Ovary (tissue), 3 donors: Measurements from ENCODE around the gene SLC43A1.

Experiments
- EP300 ChIP-seq: sonication (generic); formaldehyde crosslinking; IDR thresholded peaks from one replicate; pipeline ENCODE4 v1.6.1; 2017; ENCODE audit warnings: antibody characterized with exemption
- POLR2A ChIP-seq: fragments of 450-650 bp; IDR thresholded peaks from one replicate; pipeline ENCODE4 v1.6.1; 2017; ENCODE audit warnings: antibody characterized with exemption, mild to moderate bottlenecking, moderate library complexity
- TF ChIP-seq, protein P1 (sequence below), 3 donors: fragments of 450-650 bp in 2 of 3; fragments of 200-600 bp in 1 of 3; IDR thresholded peaks; one replicate each; pipeline versions ENCODE4 v1.5.1 to v1.8.0; 2016 to 2022; ENCODE audit warnings: antibody characterized with exemption in 3 of 3, mild to moderate bottlenecking in 1 of 3
- donor health status: DM: no; HTN: no; CAD: no.

DNA sequence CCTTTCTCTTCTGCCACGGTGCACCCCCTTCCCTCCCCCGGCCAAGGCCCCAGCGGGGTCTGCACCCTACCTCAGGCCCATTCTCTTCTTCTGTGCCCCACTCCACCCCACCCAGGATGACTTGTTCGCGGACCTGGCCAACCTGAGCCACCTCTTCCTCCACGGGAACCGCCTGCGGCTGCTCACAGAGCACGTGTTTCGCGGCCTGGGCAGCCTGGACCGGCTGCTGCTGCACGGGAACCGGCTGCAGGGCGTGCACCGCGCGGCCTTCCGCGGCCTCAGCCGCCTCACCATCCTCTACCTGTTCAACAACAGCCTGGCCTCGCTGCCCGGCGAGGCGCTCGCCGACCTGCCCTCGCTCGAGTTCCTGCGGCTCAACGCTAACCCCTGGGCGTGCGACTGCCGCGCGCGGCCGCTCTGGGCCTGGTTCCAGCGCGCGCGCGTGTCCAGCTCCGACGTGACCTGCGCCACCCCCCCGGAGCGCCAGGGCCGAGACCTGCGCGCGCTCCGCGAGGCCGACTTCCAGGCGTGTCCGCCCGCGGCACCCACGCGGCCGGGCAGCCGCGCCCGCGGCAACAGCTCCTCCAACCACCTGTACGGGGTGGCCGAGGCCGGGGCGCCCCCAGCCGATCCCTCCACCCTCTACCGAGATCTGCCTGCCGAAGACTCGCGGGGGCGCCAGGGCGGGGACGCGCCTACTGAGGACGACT, 39.3 kb downstream of the SLC43A1 start:
- TF ChIP-seq, protein P1, sequence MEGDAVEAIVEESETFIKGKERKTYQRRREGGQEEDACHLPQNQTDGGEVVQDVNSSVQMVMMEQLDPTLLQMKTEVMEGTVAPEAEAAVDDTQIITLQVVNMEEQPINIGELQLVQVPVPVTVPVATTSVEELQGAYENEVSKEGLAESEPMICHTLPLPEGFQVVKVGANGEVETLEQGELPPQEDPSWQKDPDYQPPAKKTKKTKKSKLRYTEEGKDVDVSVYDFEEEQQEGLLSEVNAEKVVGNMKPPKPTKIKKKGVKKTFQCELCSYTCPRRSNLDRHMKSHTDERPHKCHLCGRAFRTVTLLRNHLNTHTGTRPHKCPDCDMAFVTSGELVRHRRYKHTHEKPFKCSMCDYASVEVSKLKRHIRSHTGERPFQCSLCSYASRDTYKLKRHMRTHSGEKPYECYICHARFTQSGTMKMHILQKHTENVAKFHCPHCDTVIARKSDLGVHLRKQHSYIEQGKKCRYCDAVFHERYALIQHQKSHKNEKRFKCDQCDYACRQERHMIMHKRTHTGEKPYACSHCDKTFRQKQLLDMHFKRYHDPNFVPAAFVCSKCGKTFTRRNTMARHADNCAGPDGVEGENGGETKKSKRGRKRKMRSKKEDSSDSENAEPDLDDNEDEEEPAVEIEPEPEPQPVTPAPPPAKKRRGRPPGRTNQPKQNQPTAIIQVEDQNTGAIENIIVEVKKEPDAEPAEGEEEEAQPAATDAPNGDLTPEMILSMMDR (IDR thresholded peaks at IDR 0.05): no peak
- no peak for TF ChIP-seq POLR2A
- no peak for TF ChIP-seq EP300
